HEK293T (cell line): ENCODE data around the gene N4BP2L1.

ENCODE experiments used
- CTCF ChIA-PET: fragments of 350-600 bp; formaldehyde crosslinking; extraction: SDS; loops from one replicate; lab custom pipeline; 2021; ENCODE audit warnings: antibody characterized with exemption, inconsistent platforms; lab: Yijun Ruan, JAX
- POLR2A ChIA-PET: fragments of 350-600 bp; formaldehyde crosslinking; extraction: SDS; loops from one replicate; lab custom pipeline; 2020; ENCODE audit warnings: antibody characterized with exemption, inconsistent platforms; lab: Yijun Ruan, JAX
- DNase-seq: peaks from one replicate; pipeline ENCODE4 v3.0.0; 2012; ENCODE audit warnings: mixed read lengths; ENCODE audit errors: extremely low spot score
- ARNT ChIP-seq: fragments of 450-650 bp; IDR thresholded peaks from 2 replicates; pipeline ENCODE4 v1.6.1; 2017; ENCODE audit warnings: mild to moderate bottlenecking
- BHLHE40 ChIP-seq: fragments of 450-650 bp; IDR thresholded peaks from 2 replicates; pipeline ENCODE4 v1.6.1; 2016; ENCODE audit warnings: mild to moderate bottlenecking, moderate library complexity, borderline replicate concordance
- CTBP1 ChIP-seq: fragments of 450-650 bp; IDR thresholded peaks from 2 replicates; pipeline ENCODE4 v1.6.1; 2016; ENCODE audit warnings: borderline replicate concordance
- ELF4 ChIP-seq: fragments of 450-650 bp; IDR thresholded peaks from 2 replicates; pipeline ENCODE4 v1.6.1; 2017; ENCODE audit warnings: antibody characterized with exemption
- FOXA1 ChIP-seq: fragments of 450-650 bp; IDR thresholded peaks from 2 replicates; pipeline ENCODE4 v1.6.1; 2016; ENCODE audit warnings: mild to moderate bottlenecking
- FOXK2 ChIP-seq: fragments of 450-650 bp; IDR thresholded peaks from 2 replicates; pipeline ENCODE4 v1.6.1; 2016; ENCODE audit warnings: mild to moderate bottlenecking
- FOXM1 ChIP-seq: fragments of 450-650 bp; IDR thresholded peaks from 2 replicates; pipeline ENCODE4 v1.6.1; 2017; ENCODE audit warnings: mild to moderate bottlenecking, borderline replicate concordance
- HDGF ChIP-seq: fragments of 450-650 bp; IDR thresholded peaks from 2 replicates; pipeline ENCODE4 v1.6.1; 2017; ENCODE audit warnings: antibody characterized with exemption, borderline replicate concordance
- L3MBTL2 ChIP-seq: fragments of 450-650 bp; conservative IDR thresholded peaks from 2 replicates; pipeline ENCODE4 v1.6.1; 2016; ENCODE audit warnings: mild to moderate bottlenecking
- LEF1 ChIP-seq: fragments of 450-650 bp; IDR thresholded peaks from 2 replicates; pipeline ENCODE4 v1.6.1; 2017; ENCODE audit warnings: mild to moderate bottlenecking, borderline replicate concordance
- NFRKB ChIP-seq: fragments of 450-650 bp; IDR thresholded peaks from 2 replicates; pipeline ENCODE4 v1.6.1; 2016; ENCODE audit warnings: mild to moderate bottlenecking, moderate library complexity
- PKNOX1 ChIP-seq: fragments of 450-650 bp; IDR thresholded peaks from 2 replicates; pipeline ENCODE4 v1.6.1; 2016
- SP1 ChIP-seq: fragments of 450-650 bp; IDR thresholded peaks from 2 replicates; pipeline ENCODE4 v1.6.1; 2017
- SUZ12 ChIP-seq: fragments of 450-650 bp; IDR thresholded peaks from 2 replicates; pipeline ENCODE4 v1.6.1; 2016; ENCODE audit warnings: mild to moderate bottlenecking
- TARDBP ChIP-seq: fragments of 450-650 bp; IDR thresholded peaks from 2 replicates; pipeline ENCODE4 v1.6.1; 2016
- ZNF384 ChIP-seq: fragments of 450-650 bp; IDR thresholded peaks from 2 replicates; pipeline ENCODE4 v1.6.1; 2016

The N4BP2L1 gene

GRCh38 chr13:32453981-32454380, 26.1 kb upstream of the N4BP2L1 start:
- ChIA-PET POLR2A (no interaction called here), CTCF (no interaction called here)
- DNase-seq: no peak
- TF ChIP-seq ZNF384: no peak
- no peak for TF ChIP-seq SUZ12
- no peak for TF ChIP-seq PKNOX1
- TF ChIP-seq ELF4: no peak
- TF ChIP-seq ARNT: no peak
- no peak for TF ChIP-seq HDGF
- no peak for TF ChIP-seq TARDBP
- TF ChIP-seq NFRKB: no peak
- TF ChIP-seq LEF1: no peak
- no peak for TF ChIP-seq L3MBTL2
- TF ChIP-seq SP1: no peak
- no peak for TF ChIP-seq FOXA1
- no peak for TF ChIP-seq CTBP1
- no peak for TF ChIP-seq BHLHE40
- no peak for TF ChIP-seq FOXK2
- TF ChIP-seq FOXM1: no peak

- DNase-seq: no peak
- ChIA-PET POLR2A (no interaction called here), CTCF (interaction anchor here (1.1 kb wide), 1 partner anchor 539 kb away, joined by 3 read pairs; no protein-coding TSS in a partner anchor)
- TF ChIP-seq ELF4: no peak
- TF ChIP-seq HDGF: no peak
- no peak for TF ChIP-seq ARNT
- TF ChIP-seq ZNF384: no peak
- TF ChIP-seq PKNOX1: no peak
- TF ChIP-seq FOXA1: no peak
- TF ChIP-seq FOXM1: no peak
- no peak for TF ChIP-seq L3MBTL2
- TF ChIP-seq BHLHE40: no peak
- TF ChIP-seq NFRKB: no peak
- TF ChIP-seq LEF1: no peak
- no peak for TF ChIP-seq CTBP1
- TF ChIP-seq SP1: no peak
- no peak for TF ChIP-seq FOXK2
- TF ChIP-seq SUZ12: no peak
- no peak for TF ChIP-seq TARDBP
These were observed 21.0 kb upstream of the N4BP2L1 start for GRCh38 chr13:32448972-32449371.

- ChIA-PET CTCF (interaction anchor here (1.1 kb wide), 1 partner anchor 538 kb away, joined by 3 read pairs; no protein-coding TSS in a partner anchor), POLR2A (no interaction called here)
- DNase-seq: no peak
- no peak for TF ChIP-seq FOXA1
- TF ChIP-seq FOXM1: no peak
- TF ChIP-seq PKNOX1: no peak
- TF ChIP-seq NFRKB: no peak
- no peak for TF ChIP-seq ELF4
- no peak for TF ChIP-seq SP1
- TF ChIP-seq ZNF384: no peak
- no peak for TF ChIP-seq FOXK2
These were observed 20.1 kb upstream of the N4BP2L1 start for GRCh38 chr13:32447894-32448623.

GRCh38 chr13:32446773-32447465, 19.0 kb upstream of the N4BP2L1 start:
- DNase-seq: no peak
- TF ChIP-seq HDGF (no peak), SP1 (no peak), FOXA1 (no peak), FOXM1 (no peak), LEF1 (no peak), PKNOX1 (no peak), CTBP1 (no peak)
- ChIA-PET CTCF (no interaction called here), POLR2A (no interaction called here)

GRCh38 chr13:32446220-32446619, 18.3 kb upstream of the N4BP2L1 start:
- DNase-seq: no peak
- no peak for TF ChIP-seq ELF4
- TF ChIP-seq ZNF384: no peak
- TF ChIP-seq SP1: no peak
- no peak for TF ChIP-seq NFRKB
- TF ChIP-seq LEF1: no peak
- no peak for TF ChIP-seq CTBP1
- no peak for TF ChIP-seq FOXA1
- TF ChIP-seq L3MBTL2: no peak
- ChIA-PET POLR2A (no interaction called here), CTCF (no interaction called here)
